GM10248 (cell line): ENCODE data around the gene ST6GALNAC6.

ENCODE experiments used
- CTCF ChIA-PET: fragments of 300-600 bp; sonication (Branson Sonifier 250); formaldehyde crosslinking; extraction: SDS; loops from one replicate; lab custom pipeline; 2021; ENCODE audit warnings: antibody characterized with exemption; lab: Yijun Ruan, JAX
- POLR2A ChIA-PET: fragments of 350-650 bp; sonication (Branson Sonifier 250); formaldehyde crosslinking; extraction: SDS; loops from one replicate; lab custom pipeline; 2020; ENCODE audit warnings: antibody characterized with exemption; lab: Yijun Ruan, JAX
- DNase-seq: peaks from one replicate; pipeline ENCODE4 v3.0.0; 2012; ENCODE audit errors: extremely low spot score
- CTCF ChIP-seq: IDR thresholded peaks from 2 replicates; pipeline ENCODE4 v1.5.1; 2012; ENCODE audit warnings: mild to moderate bottlenecking, low read depth; ENCODE audit errors: extremely low read depth, missing control alignments, control extremely low read depth

The ST6GALNAC6 gene

GRCh38 chr9:127874301-127875221, 24.8 kb downstream of the ST6GALNAC6 start:
- POLR2A ChIA-PET: no interaction called here
- no peak for DNase-seq
- CTCF ChIA-PET: interaction anchor here (1.4 to 2.0 kb wide), 4 partner anchors 8 to 140 kb away, joined by 4 to 7 read pairs (median 5); partner anchors contain the start of genes ST6GALNAC4 and TOR2A
- no peak for TF ChIP-seq CTCF

DNA sequence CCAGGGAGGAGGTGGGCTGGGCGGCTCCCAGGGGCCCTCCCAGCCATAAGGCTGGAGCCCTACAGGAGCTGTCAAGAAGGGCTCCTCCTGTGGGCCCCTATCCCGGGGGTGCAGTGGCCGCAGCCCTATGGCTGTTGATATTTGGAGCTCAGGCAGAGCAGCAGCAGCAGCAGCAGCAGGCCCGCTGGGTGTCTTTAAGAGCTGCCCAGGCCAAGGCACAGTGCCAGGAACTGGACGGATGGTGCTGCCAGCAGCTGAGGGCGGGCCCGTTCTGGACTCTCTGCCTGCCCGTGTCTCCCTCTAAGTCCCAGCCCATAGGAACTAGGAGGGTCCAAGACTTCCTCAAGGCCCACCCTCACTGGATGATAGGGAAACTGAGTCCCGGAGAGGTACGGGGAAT, 25.5 kb downstream of the ST6GALNAC6 start:
- TF ChIP-seq CTCF: no peak
- ChIA-PET POLR2A (interaction anchor here (0.6 kb wide), 1 partner anchor 14 kb away, joined by 4 read pairs; no protein-coding TSS in a partner anchor), CTCF (interaction anchor here (1.4 to 2.0 kb wide), 5 partner anchors 9 to 139 kb away, joined by 3 to 7 read pairs (median 5); partner anchors contain the start of genes ST6GALNAC4 and TOR2A)
- DNase-seq: no peak

GRCh38 chr9:127873223-127873691, 26.1 kb downstream of the ST6GALNAC6 start:
- POLR2A ChIA-PET: interaction anchor here (0.6 kb wide), 1 partner anchor 15 kb away, joined by 4 read pairs; no protein-coding TSS in a partner anchor
- TF ChIP-seq CTCF: no peak
- DNase-seq: no peak

GRCh38 chr9:127872369-127873222, 26.8 kb downstream of the ST6GALNAC6 start:
- CTCF ChIA-PET: interaction anchor here (0.8 to 2.3 kb wide), 8 partner anchors 10 to 137 kb away, joined by 3 to 12 read pairs (median 4); partner anchors contain the start of genes CDK9 and TOR2A
- POLR2A ChIA-PET: no interaction called here

More at GRCh38 chr9:127873223-127873691, 26.1 kb downstream of the ST6GALNAC6 start:
- CTCF ChIA-PET: interaction anchor here (1.4 to 2.3 kb wide), 7 partner anchors 10 to 138 kb away, joined by 3 to 12 read pairs (median 5); partner anchors contain the start of genes ST6GALNAC4 and TOR2A

DNA sequence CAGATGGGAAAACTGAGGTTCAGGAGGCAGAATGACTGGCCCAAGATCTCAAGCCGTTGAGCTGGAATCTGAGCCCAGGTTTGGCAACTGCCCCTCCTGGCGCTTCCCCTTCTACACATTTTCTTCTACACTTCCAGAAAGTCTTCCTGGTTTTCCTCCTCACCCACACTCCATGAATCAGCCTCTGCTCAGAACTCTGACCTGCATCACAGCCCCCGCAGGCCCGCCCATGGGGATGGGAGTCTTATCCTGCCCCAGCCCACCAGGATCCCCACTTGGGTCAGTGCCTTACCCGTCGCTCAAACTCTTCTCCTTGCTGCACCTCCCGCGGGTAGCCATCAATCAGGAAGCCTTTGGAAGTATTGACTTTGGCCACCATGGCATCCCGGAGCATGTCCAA, 27.9 kb downstream of the ST6GALNAC6 start:
- POLR2A ChIA-PET: no interaction called here
- TF ChIP-seq CTCF: no peak
- CTCF ChIA-PET: interaction anchor here (1.1 to 3.9 kb wide), 10 partner anchors 12 to 136 kb away, joined by 4 to 34 read pairs (median 10); partner anchors contain the start of genes SH2D3C and TOR2A
- no peak for DNase-seq

More at GRCh38 chr9:127872369-127873222, 26.8 kb downstream of the ST6GALNAC6 start:
- DNase-seq: no peak
- no peak for TF ChIP-seq CTCF
